Measurements from ENCODE around the gene NID2.

NID2 gene

DNA sequence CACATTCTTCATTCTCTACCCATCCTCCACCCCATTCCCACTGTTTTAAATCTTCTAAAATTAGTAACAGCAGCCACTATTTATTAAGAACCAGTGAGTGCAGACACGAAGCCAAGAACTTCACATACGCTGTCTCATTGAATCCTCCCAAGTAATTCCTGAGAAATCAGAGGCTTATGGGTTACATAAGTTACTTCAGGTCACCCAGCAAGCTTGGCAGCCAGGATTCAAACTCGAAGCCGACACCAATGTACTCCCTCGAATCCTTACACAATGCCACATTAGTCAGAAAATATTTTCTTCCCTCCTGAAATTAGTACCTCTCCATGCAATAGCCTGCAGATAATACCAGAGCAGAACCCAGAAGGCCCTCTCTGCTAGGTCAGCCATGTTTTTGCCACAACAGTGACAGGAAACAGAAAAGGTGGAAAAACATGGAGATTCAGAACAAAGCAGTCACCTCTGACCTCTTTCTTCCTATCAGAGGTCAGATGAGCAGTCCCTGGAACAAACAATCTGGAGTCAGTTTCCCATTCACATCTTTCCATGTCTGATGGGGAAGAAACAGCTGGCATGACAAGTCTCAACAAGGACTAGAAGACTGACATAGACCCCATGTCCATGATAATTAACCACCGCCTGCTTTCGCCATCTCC lies 16.4 kb downstream of the NID2 start:
- no peak for DNase-seq

DNA sequence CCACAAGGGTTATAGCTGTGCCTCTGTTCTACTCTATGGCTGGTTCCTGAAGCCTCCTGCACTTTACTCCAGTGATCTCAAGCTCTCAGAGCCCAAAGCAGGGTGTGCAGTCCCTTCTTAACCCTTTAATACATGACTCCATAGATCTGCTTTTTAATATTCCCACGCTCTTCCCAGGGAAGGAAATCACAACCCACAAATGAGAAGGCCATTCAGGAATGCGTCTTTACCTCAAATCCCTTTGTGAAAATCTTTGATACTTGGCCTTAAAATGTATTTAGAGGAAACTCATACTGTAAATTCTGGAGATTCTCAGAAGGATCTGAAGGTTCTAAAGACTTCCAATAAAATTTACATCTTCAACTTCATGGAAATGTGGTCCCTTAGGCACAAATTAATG lies 17.0 kb downstream of the NID2 start:
- DNase-seq = no peak

DNA sequence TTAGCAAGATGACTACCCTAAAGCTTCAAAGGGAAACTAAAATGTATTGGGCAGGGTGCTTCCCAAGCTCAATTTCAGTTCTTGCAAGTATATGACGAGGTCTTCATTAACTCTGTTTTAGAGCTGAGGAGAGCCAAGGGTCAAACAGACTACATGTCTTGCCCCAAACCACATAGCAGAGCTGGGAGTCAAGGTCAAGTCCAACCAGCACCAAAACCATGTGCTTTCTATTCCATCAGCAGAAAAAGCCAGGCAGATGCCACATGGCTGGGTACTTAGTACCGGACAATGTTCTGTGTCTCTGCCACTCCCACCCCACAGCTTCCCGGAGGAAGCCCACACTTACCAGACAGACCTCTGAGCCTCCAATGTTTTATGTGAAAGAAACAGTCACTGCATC lies 17.6 kb downstream of the NID2 start:
- no peak for DNase-seq

DNA sequence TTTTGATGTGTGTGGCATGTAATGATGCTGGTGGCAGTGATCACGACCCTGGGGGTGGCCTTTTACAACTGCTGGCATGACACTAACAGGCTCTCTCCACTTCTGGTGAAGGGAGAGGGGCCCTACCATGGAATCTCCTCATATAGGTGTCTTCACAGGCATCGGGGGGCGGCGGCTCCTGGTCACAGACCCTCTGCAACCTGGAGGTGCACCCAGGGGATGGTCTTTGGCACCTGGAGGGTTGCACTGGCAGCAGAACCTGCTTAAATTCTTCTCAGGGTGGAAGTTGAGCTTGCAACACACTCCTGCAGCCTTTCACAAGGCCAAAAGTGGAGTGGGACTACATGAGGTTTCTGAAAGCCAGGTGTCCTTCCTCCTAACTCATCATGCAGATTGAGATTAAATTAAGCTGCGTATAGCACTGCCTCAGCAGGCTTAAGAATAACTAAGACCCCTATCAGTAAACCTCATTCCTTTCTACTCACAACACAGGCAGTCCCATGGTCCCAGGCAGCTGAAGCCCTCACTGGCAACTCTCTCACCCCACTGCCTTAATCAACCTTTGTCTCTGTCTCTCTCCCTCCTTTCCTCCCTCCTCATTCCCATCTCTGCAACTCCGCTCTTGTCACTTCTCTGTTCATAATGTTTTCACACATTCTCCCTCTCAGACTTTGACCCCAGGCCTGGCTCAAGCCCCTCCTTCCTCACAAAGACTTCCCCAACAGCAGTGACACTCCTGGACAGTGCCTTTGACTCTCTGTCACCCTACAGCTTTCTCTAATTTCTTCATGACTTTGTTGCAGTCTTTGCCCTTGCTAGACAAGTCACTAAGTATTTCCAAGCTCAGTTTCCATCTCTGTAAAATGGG lies 18.9 kb downstream of the NID2 start:
- no peak for DNase-seq

DNA sequence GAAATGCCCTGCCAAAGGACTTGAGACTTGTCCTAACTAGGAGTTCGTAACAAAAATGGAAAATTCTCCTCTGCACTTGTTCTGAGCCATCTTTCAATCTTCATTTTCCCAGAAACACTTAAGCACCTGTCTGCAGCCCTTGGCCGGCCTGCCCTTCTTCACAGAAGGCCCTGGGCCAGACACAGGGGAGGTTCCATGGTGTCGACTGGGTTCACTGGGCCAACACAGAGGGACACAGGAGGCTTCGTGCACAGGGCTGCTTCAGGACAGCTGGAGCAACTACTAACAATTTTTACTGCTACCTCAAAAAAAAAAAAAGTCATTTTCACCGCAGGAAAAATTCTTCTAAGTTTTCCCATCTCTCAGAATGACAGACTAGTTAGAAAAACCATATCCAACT lies 19.6 kb downstream of the NID2 start:
- DNase-seq = no peak

DNA sequence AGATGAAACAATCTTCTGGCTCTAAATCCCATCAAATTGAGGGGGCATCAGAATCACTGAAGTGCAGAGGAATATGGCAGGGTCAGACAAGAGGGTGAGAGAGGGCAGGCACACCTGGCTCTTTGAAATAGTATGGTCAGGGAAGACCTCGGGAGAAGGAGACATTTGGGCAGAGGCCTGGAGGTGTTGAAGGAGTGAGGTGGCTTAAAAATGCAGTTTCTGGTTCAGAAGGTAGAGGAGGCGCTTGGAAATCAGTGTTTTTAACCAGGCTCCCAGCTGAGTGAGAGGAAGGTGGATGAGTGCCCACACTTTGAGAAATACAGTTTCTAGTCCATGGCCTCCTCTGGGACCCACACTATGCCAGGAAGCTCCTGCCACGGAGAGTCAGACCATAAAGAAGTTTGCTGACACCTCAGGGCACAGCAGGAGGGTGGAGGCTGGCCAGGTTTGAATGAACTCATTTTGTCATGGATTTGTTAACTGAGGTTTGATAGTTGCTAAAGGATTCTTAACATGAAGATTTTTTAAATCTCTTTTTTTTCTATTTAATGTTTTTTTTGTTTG lies 20.1 kb downstream of the NID2 start:
- DNase-seq = no peak

DNA sequence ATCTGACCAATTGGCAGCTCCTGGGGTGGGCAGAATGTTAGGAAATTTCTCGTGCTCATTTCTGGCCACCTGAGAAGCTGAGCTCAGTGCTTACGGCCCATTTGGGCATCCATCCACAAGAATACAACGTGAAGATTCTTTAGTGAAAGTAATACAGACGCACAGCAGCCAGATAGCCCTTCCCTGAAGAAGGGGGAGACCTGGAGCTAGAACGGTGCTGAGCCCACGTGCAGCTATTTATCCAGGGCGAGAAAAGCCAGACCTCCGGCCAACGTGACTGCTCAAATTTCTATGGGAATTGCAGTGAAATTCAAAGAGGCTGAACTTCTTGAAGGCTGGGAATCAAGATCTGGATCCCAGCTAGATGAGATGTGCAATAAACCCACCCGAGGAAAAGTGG lies 20.7 kb downstream of the NID2 start:
- no peak for DNase-seq

DNA sequence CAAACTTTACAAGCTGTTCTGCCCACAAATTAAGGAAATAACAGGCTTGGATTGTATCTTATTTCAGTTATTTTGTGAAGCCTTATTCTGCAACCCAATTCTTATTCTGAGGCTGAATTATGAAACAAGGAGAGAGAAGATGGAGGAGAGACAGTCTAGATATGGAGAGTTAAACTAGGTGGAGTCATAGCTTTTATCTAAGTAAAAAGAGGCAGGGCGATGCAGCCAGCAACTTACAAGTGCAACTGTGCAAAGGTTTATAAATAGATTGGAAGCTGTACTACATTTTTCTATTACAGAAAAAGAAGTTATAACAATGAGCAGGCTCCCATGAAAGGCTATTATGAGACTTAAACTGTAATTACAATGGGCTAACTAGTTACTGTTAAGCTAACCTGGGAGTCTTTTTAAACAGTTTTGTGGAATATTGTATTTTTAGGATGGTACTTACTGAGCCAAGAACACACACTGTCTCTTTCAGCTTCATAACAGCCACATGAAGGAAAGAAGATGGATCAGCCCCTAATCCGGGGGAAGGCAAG lies 22.4 kb downstream of the NID2 start:
- DNase-seq = no peak

DNA sequence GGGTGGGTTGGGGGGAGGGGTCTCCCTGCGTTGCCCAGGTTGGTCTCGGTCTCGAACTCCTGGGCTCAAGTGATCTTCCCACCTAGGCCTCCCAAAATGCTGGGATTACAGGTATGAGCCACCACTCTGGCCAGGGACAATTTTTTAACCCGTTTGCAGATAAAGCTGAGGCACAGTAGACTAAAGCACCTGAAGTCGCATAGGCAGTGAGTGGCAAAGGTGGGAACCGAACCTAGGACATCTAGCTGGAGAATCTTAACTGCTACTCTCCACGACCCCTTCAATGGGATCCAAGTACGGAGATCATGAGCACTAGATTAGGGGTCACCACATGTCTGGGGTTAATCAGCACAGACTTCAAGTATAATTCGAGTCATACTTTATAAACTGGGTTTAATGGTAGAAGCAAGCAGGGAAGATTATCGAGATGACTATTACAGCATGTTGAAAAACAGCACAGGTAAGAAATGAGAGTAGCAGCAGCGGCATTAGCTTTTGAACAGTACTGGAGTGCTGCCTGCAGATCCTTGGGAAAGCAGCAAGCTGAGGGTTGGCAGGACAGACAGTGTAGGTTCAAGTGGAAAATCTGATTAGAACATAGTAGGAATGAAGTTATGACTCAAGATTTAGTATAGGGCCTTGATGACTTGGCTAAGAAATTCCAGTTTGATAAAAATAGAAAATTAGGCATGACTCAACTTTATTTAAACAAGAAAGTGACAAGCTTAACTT lies 23.9 kb downstream of the NID2 start:
- DNase-seq = no peak

DNA sequence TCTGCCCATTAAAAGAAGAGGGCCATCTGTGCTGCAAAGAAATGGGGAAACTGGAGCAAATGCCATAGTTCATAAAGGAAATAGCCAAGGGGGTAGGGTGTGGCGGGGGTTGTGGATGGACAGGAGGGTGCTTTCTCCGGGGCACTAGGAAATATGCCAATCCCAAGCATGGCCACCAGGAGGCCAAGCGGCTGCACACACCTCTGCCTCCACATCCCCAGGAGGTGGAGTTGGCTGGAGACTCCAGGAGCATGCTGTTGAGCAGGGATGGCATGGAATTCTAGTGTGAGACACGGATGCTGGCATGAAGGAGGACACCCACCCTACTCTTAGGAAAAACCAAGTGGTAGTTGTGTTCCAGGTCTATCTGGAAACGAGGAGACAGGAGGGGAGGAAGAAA lies 25.2 kb downstream of the NID2 start:
- DNase-seq = peak; percentile 24

DNA sequence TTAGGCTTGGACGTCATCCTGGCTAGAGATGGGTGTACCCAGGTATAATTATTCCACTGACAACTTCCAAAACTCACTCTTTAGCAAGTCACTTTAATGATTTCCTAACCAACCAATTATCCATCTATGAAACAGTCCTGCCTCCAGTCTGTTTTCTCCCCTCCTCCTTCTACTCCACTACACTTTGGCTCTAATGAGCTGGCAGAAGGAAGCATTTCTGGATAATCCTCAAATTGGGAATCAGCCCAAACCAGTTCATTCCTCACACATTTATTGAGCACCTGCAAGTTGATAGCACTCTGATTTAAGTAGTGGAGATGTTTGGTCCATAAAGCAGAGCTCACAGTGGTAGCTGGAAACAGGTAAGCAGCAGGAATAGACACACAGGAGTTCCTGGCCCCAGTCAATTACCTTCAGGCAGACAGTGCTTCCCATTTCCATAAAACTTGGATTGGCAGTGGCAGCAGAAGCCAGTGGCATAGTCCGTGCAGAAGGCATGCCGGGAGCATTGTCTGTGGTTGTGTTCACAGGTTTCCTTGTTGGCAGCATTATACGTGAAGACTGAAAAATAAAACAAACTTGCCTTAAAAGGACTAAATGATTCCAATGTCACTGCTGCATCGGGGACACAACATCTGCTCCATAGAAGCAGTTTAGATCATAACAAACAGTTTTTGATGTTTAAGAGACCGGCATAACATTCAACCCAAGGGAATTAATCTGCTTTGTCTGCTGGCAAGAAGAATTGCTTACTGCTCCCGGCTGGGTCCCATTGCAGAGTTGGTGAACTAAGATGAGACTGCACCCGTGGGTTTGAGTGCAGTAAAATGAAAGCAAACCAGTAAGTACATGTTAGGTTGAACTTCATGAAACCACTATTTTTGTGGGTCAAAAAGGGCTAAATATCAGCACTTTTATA lies 26.2 kb downstream of the NID2 start:
- DNase-seq = no peak

DNA sequence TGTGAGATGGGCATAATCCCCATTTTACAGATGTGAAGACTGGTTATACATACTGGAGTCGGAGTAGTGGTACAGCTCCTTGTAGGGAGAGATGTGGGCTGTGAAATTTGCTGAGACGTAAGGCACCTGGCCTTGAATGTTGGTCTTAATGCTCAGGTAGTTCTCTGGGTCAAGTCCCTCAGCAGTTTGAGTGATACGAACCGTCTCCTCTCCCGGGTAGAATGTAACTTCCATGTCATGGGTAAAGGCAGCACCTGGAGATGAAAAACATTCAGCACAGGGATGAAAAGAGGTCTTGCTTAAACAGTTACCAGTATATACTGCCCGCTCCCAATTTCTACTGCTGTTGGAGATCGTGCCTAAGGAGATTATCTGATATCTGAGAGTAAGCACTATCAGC lies 28.3 kb downstream of the NID2 start:
- DNase-seq = no peak

DNA sequence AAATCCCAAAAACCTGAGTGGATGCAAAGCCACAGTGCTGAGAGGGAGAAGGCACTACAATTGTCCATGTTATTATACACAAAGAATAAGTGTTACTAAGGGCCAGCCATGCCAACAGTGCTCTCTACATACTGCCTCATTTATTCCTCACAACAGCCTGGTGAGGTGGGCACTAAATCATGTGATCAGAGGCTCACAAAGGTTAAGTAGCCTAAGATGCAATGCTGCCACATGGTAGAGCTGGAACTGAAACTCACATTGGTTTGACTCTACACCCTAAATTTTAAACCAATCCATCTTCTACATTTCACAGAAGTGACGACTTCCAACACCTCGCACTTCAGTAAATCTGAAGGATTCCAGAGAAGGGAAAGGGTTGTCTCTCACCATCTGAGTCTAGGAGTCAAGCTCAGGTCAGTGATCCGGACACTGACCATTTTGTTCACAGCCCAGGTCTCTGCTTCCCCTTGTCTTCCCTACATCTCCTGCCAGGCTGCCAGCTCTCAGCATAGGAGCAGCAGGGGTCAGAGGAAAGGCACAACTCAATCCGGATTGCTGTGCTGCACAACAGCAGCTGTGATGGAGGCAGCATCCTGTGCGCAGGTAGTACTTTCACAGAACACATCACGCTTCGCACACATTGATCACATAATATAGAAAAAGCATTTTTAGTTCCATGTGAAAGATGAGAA lies 29.6 kb downstream of the NID2 start:
- DNase-seq = no peak

DNA sequence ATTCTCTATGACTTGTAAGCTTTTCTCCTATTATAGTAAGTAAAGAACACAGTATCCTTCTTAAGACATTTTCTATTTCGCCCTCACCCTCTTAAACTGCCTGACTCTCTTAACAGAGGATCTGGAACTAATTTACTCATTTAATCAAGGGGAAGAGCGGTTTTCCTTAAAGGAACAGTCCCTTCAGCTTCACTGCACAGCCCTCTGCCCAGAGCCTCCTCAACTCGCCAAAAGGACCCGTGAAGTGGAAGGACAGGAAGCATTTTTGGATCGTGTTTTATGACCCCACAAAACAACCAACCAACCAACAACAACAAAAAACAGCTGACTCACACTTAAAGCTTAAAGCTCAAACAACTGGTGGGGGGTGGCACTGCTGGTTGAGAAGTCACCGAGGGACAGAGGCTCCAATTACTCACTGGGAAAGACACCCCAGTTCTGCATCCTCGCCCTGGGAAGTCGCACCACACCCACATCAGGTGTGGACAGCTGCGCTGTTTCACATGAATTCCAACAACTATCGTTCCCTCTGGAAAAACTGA lies 35.7 kb downstream of the NID2 start:
- DNase-seq = no peak

DNA sequence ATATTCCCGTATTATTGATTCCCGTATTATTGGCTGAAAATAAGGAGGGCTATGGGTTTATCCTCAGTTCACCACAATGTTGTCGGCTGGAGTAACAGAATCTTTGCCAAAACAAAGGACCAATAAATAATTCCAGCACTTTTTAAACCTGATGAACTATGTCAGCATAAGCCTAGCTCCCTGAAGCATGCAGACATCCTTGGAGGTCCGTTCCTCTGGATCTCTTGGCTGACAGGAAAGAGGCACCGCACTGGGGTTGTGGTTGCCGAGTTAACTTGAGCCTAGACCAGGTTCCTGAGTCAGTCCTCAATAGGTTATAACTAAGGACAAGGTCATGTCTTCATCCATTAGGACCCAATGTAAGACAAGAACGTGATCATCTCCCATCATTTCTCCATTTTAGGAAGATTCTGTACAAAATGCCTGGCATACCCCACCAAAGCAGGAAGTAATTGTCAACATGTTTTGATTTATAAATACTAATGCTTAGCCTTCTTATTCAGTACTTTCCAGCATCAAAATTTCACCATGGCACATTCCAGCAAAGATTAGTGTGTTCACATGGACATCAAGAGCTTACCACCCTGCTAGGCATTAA lies 36.6 kb downstream of the NID2 start:
- no peak for DNase-seq

DNA sequence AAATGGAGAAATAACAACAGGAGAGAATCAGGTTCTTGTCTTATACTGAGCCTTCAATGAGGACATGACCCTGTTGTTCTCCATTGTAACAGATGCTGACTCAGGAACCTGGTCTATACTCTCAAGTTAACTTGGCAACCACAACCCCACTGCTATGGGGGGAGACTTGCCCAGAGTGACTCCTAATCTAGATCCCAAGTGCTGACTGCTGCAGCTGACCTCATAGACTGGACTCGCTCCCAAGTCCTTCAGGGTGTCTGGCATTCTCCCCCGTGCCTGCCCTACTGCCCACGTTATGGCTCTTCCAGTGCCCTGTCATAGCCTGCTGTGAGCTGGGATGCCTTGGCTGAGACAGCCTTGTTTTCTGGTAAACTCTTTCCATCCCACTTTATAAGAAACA lies 37.1 kb downstream of the NID2 start:
- no peak for DNase-seq

DNA sequence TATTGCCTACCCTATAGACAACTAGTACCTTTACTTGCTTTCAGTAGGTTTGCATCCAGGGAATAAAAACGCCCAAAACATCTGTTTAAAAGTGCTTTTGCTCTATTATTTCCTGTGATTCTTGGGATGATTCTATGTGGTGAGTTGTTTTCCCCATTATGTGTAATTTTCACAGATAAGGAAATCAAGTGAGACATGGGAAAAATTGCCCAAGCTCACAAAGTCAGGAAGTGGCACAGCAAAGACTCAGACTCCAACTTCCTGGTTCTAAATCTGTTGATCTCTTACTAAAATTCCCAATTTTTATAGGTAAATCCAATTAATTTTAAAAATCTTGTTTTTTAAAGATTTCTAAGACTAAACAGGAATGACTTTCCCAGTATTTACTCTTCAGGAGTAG lies 39.0 kb downstream of the NID2 start:
- no peak for DNase-seq

DNA sequence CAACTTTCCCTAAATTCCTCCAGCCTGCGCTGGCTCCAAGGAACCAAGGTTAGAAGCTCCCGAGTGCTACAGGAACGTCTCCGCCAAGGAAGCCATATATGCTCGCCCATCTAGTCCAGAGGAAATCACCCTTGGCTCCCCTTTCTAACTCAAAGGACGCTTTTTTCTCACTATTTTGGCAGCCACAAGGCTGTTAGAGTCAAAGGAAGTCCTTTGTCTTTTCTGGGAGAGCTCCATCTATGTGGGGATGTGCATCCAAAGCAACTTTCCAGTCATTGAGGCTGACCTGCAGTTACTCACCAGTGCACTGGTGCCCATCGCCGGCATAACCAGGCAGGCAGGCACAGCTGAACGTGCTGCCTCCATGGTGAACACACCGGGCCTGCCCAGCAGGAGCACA lies 42.0 kb downstream of the NID2 start:
- no peak for DNase-seq

DNA sequence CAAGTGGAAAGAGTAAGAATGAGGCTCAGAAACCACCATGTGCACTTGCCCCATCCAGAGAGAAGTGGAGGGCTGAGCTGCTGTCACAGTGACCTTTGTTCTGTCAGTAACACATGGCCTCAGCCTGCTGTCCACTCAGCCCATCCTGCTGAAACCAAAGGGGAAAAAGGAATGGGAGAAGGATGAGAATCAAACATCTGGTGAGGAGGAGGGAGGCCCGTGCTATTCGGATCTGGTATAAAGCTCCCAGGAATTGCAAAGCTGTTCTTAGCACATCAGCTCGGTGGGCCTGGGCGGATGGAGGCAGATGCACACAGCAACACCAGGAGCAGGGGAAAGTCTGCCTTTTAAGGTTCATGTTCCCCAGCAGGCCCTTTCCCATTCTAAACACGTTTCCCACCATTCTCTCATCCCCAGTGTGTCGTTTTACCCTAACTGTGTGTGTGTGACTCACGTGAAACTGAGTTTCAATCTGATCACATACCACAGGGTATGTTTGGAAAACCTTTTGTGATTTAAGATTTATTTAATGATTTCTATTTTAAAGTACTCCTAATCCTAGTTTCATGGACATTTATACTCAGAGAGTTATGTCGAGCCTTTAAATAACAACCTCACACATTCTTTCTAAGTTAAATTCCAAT lies 42.7 kb downstream of the NID2 start:
- DNase-seq = no peak

DNA sequence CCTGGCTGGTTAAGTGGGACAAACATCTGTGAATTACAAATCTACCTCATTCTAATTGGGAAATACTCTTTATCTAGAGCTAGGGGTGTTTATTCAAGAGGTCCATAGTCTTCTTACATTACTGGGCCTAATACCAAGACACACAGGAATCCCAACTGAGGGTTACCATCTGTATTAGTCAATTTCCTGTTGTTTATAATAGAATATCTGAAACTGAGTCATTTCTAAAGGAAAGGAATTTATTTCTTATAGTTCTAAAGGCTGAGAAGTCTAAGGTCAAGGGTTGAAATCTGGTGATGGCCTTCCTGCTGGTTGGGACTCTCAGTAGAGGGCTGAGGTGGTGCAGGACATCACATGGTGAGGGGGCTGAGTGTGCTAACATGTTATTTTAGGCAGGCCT lies 43.5 kb downstream of the NID2 start:
- no peak for DNase-seq
